Left cardiac atrium (tissue), 4 donors: ENCODE measurements around the gene LIPF. TPM values are rescaled to one million over a fixed set of nuclear protein-coding genes. Genes with fewer than 3 reads are reported as not detected.
A peak's percentile ranks its signal among the peaks of the same experiment; 100 is the strongest.
"Not testable (repeated sequence)": the region's sequence is repeated elsewhere in the genome, so short reads cannot be mapped to it uniquely, and the experiment has no call there.

Experiments used
- ATAC-seq, 2 donors: fragments of 200-7000 bp; cut with Tn5 transposase; one replicate each; pipeline ENCODE4 v1.9.1; 2020; ENCODE audit warnings: mild to moderate bottlenecking in 2 of 2, moderate library complexity in 2 of 2
- DNase-seq: peaks from one replicate; pipeline ENCODE4 v3.0.0-alpha.2; 2020
- intact Hi-C, 2 donors: fragments of 100-400 bp; cut with DNase I; formaldehyde crosslinking; loops; one replicate each; pipeline versions ENCODE4 v1.14.1 to v1.15.1; 2022 to 2023
- long read RNA-seq: library from polyadenylated mRNA; unstranded; transcript quantifications from one replicate; pipeline ENCODE4 v2.0.0, GENCODE V29; 2021
- total RNA-seq, 2 donors: library from RNA; stranded (reverse); fragmentation: NEBNext Ultra II Directional; extraction: Animal tissue kit (Norgen Biotek cat#: 25700); gene quantifications; one replicate each; pipeline ENCODE4 v1.2.1, GENCODE V29; 2021
- donor health status: DM: no; HTN: yes; CAD: no.
- donor health status: DM: no; HTN: yes; CAD: no; lungs with severe emphysema.
- donor health status: DM: yes; HTN: yes; CAD: no.
- donor health status: Dilated cardiomyopathy.

LIPF gene, protein sequence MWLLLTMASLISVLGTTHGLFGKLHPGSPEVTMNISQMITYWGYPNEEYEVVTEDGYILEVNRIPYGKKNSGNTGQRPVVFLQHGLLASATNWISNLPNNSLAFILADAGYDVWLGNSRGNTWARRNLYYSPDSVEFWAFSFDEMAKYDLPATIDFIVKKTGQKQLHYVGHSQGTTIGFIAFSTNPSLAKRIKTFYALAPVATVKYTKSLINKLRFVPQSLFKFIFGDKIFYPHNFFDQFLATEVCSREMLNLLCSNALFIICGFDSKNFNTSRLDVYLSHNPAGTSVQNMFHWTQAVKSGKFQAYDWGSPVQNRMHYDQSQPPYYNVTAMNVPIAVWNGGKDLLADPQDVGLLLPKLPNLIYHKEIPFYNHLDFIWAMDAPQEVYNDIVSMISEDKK
- total RNA-seq: not detected
- long read RNA-seq: 0 reads

DNA sequence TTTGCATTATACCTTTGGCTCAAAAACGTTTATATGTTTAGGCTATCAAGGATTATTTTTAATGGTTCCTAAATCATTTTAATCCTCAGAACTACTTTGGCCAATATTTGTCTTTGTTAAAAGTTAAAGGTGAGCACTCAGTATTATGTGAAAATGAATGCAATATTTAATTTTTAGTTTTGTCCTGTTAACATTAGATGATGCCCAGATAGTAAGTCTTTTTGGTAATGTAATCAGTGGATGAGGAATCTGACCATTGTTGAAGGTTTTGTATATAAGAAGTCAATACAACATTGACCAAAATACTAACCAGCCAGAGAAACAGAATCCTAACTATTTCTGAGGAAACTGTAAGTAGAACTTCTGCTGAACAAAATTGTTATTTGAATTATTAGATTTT, at the start of gene LIPF:
LIPF (plus strand) TSS at position 301 of the 400 bp plus-strand sequence. CDS start 2,856 bp downstream, outside the sequence.
- ATAC-seq: no peak
- intact Hi-C loops: no loop called here
- DNase-seq: no peak

DNA sequence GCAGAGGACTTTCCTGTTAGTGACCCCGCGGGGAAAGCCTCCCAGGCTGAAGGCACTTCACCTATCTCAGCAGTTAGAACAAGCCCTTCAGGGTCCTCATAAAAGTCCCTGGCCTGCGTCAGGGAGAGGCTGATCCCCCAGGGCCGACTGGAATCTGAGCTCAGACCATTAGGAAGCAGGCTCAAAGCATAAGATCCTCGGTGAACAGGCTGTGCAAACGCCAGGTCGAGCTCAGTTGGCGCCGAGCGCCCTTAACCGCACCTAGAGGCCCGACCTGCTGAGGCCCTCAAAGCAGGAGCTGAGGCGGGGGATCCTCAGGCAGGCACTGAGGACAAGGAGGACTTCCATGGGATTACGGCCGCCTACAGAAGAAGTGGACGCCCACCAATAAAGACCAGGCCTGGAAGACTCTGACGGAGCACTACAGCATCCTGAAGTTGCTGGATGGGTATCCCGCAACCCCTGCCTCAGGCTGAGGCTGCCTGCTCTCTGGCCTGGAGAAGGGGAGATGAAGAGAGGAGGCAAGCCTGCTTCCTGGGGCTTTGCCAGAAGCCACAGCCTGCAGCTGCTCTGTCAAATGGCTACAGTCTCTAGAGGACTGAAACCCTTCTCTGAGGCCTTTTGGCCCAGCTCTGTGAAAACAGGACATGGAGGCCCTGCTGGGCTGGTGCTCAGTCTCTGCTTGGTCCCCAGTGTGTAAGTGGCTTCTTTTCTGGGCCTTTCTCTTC, 47.8 kb upstream of the LIPF start:
- intact Hi-C loops: no loop called here
- DNase-seq (peak; percentile 18), ATAC-seq (peak; percentile 47 to 80)

DNA sequence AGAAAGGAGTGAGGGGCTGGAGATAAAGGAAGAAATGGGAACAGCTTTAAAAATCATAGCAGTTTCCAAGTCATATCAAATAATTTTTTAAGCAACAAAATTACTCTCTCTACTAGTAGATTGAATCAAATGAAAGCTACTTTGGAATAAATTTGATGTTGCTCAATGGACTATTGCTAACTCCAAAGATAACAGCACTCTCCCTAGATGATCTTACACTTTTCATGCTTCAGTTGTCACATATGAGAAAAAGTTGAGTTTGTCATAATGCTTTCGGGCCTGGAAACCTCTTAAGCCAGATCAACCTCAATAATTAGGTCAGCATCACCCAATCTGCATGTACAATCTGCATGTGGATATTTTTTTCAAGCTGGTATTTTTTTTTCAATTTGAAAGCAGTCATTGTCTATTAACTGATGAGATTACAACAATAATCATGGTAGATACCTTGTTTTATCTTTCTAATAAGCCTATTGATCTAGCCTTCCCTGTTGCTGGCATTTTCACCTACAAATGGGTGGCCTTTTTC, 46.4 kb upstream of the LIPF start:
- intact Hi-C loops: no loop called here
- peak; percentile 44 to 50 for ATAC-seq
- no peak for DNase-seq

DNA sequence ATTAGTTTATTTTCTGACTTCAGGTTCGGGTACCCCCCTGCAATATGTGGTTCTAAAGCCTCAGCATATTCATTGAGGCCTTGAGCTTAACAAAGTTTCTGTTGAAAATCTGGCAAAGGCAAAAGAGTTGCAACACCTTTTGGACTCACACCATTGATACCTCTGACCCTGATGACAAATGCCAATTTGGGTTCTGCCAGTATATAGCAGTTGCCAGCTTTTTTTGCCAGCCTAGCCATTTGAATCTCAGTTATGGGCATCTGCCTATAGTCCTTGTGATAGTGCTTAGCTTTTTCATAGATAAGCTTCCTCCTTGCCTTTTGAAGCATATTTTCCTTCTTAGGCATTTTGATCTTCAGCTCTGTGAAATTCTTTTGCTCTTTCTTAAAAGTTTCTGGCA, 45.7 kb upstream of the LIPF start:
- peak; percentile 44 to 55 for ATAC-seq
- intact Hi-C loops: no loop called here

DNA sequence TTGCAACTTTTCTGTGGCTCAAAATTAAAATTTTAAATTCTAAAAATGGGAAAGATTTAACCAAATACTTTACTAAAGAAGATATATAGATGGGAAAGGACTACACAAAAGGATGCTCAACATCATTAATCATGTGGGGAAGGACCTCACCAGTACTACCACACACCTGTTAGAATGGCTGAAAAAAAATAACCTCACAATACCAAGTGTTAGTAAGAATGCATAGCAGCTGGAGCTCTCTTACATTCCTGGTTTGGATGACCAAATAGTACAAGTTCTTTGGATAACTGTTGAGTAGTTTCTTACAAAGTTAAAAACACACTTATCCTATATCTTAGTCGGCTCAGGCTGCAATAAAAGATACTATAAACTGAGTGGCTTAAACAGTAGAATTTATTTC, 43.8 kb upstream of the LIPF start:
- ATAC-seq (no peak), DNase-seq (no peak)
- intact Hi-C loops: no loop called here

More for the DNA sequence above, 45.7 kb upstream of the LIPF start:
- no peak for DNase-seq

DNA sequence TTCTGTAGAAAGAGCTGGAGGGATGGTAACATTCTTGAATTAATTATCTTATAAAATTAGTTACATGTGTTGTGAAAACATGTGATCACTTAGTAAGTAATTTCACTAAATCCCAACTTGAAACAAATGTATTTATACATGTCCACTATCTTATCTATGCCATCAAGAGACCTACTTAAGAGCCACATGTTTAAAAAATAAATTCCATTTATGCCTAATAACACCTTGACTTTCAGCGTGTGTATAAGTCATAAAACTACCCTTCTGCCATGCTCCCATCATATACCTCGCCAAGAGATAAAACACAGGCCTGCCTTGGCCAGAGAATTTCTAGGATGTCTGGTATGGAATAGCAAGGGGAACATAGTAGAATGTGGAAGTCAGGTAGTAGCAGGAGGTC, 40.4 kb upstream of the LIPF start:
- DNase-seq (no peak), ATAC-seq (no peak)
- intact Hi-C loops: no loop called here

DNA sequence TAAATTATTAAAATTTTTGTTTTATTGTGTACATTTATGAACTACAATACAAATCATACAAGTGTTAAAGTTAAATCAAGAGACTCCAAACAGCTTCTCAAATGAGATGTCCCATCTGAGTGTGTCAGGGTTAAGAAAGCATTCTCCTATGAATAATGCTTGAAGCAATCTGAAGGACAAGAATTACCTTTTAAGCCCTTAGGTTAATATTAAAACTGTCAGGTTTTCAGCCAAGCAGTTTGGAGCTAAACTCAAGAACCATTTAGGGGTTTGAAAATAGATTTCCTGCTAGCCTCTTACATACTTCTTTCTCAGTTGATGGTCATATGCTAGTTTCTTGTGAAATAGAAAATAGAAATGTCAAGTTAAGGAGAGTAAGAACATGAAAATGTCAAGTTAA, 39.4 kb upstream of the LIPF start:
- DNase-seq: no peak
- intact Hi-C loops: no loop called here
- no peak for ATAC-seq

DNA sequence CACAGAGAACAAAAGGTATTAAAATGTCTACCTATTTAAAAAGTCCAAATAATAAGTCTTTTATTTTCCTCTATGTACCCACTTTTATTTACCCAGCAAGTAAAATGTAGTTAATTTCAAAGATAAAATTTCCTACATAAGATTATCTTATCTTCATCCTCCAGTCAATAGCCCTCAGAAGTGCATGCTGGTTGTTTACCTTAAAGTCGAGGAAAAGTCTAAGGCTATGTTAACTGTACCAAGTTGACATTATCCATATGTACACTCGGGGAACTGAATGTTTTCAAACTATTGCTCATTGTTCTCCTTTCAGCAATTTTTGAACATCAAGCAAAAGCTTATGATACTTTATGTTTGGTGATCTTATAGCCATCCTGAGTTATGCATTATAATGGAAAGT, 24.1 kb upstream of the LIPF start:
- ATAC-seq (no peak), DNase-seq (no peak)
- intact Hi-C loops: no loop called here

DNA sequence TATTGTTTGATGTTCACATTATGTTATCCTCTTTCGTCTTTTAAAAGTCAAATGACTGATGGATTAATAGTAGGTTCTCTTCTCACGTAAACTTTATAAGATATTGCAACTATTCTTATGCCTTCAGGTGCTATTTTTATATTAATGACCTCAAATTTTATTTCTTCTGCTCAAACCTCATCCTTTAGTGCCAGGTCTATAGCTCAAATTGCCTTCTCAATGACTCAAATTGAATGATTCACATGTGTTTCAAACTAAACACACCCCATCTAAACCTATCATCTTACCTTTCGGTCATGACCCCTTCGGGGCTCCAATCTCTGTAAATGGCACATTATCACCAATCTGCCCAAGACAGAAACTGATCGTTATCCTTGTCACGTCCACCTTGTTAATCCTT, 22.0 kb upstream of the LIPF start:
- intact Hi-C loops: no loop called here
- ATAC-seq: no peak
- no peak for DNase-seq

DNA sequence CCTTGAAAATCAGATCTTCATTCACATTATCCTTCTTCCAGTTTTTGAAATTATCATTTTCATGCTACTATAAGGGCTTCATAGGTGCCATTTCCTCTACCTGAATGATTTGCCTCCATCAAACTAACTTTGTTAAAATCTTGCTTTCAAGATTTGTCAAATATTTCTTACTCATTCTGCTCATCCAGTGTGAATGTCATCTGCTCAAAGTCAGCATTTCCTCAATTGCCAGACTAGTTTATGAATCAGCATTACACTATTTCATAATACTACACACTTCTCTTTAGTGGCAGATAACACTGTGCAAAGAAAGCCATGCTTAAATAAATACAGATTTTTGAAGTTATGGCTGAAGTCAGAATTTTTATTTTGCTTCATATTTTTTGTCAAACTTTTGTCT, 21.3 kb upstream of the LIPF start:
- DNase-seq (no peak), ATAC-seq (peak in 1 of 2 donors; percentile 82)
- intact Hi-C loops: no loop called here

DNA sequence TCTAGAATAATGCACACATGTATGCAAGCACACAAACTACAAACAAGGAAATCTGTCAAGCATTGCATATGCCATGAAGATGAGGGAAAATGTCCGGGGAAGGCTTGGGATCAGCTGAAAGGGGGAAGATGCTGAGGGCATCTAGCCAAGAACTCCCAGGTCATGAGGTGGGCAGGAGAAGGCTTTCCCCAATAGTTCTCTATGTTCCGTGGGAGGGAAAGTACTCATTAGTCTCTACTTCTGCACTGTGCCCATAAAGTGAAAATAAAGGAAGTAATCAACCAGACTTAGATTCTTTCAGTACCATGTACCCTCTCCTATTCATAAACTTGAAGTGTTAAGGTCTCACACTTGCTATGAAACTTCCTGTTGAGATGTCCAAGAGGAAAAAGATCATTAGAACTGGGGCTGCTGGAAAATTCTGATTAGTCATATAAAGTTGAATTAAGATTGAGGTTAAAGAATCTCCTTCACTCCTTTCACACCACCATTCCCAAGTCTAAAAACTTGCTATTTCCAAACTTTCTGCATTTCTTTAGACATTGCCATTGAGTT, 17.1 kb upstream of the LIPF start:
- no peak for DNase-seq
- ATAC-seq: no peak
- intact Hi-C loops: no loop called here

DNA sequence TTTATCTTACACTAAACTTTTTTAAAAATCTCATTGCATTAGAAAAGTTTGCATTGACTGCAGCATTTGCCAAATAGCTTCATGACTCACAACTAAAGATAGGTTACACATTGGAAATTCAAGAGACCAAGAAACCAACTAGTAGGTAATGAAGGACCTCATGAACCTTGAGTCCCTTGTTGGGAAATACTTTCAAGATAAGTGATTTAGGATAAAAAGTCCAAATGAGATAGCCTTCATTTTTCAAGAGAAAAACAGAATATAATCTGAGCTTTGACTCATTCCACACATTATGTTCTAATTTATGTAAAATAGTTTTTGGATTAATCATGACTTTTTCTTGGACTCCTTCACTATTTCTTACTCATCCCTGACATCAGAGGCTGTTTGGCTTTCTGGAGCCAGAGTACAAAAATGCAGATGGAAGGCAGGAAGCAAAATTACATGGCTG, 13.1 kb upstream of the LIPF start:
- ATAC-seq (peak in 1 of 2 donors; percentile 82), DNase-seq (no peak)
- intact Hi-C loops: no loop called here

DNA sequence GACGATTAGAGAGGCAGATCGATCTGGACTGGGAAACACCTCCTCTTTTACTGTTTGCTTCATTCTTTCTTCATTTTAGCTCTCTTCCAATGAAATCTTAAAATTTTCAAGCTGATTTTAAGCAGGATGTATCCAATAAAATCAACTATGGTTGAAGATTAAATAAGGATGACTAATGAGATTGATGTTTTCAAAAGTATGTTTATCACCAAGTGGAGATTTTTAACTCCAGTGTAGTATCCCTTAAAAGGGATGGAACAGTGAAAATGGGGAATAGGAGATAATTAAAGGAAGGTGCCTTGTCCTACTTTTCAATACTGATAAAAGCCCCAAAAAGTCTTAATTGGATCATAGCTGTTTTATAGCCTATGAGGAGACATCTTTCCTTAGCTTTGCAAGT, 11.6 kb upstream of the LIPF start:
- DNase-seq (no peak), ATAC-seq (no peak)
- intact Hi-C loops: no loop called here

DNA sequence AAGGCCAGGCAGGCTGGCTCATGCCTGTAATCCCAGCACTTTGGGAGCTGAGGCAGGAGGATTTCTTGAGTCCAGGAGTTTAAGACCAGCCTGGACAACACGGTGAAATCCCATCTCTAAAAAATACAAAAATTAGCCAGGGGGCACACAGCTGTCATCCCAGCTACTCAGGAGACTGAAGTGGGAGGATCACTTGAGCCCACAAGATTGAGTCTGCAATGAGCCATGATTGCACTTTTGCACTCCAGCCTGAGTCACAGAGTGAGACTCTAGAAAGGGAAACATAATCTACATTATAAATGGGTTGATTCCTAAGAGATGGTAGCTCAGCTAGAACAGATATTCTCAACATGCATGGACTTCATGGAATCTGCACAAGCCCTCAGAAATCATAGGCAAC, 6.3 kb upstream of the LIPF start:
- intact Hi-C loops: no loop called here
- DNase-seq (no peak), ATAC-seq (no peak)

DNA sequence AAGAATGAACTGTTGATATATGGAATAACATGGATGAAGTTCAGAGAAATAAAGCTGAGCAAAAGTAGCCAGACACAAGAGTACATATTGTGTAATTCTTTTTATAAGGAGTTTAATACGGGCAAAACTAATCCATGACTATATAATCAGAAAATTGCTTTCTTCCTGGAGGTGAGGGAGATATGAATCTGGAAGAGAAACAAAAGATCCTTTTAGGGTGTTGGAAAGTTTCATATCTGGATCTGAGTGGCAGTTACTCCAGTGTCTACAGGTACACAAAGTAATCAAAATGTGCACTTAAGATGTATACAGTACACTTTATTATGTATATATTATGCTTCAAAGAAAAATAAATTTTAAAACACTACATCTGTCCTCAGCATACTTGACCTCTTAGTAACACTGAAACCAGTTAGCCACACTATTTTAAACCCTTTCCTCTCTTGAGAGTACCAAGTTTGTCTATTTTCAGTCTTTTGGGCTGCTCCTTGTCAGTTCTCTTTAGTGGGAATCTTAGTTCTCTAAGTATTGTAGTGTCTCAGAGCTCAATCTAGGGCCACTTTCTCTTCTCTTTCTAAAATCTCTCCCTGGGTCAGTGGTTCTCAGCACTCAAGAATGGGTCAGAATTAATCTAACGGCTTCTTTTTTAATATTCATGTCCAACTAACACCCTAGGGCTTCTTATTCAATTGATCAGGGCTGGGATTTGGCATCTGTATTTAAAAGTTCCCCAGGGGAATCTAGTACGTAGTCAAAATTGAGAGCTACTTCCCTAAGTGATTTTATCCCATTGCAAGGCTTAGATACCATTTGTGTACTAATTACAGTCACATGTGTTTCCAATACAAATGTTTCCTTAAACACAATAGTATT, 4.3 kb upstream of the LIPF start:
- ATAC-seq (no peak), DNase-seq (no peak)
- intact Hi-C loops: no loop called here

DNA sequence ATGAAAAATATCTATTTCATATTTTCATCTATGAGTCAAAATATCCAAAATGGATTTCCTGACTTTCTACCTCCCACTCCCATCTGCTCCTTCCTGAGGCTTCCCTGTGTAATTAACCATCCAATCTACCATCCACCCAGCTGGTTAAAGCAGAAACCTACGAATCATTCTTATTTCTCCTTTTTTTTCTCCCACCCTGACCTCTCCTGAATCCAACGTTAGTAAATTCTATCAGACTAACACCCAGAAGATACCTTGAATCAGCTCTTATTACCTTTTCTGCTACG, 3.7 kb upstream of the LIPF start:
- intact Hi-C loops: no loop called here
- no peak for ATAC-seq
- no peak for DNase-seq

DNA sequence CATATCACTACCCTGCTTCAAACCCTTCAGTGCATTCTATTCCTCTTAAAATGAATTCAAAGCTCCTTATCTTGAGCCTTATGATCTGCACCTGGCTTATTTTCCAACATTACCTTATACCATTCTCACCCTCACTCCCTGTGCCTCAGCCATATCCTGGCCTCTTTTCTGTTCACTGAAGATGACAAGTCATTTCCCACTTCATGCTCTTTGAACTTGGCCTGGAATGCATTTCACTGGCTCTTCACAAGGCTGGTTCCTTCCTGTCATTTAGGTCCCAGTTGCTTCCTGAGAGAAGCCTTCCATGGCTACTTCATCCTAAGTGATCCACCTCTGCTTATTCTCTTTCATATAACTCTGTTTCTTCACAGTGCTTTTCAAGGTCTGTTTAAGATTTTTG, 3.2 kb upstream of the LIPF start:
- intact Hi-C loops: no loop called here
- no peak for ATAC-seq
- DNase-seq: no peak

DNA sequence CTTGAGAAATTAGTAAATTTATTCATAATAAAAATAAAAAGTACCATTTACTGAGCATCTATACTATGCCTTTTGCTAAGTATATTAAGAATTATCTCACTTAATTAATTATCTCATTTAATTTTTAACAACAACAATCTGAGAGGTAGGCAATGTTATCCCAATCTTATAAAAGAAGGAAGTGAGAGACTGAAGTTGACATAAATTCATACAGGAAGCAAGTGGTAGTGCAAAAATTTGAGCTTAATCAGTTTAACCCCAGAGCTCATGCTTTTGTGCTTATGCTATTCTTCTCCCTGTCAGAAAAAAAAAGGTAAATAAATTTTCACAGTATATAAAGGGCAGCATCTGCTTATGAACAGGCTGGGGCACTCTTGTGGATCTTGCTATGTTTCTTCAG, 2.7 kb upstream of the LIPF start:
- intact Hi-C loops: no loop called here
- no peak for ATAC-seq
- DNase-seq: no peak

DNA sequence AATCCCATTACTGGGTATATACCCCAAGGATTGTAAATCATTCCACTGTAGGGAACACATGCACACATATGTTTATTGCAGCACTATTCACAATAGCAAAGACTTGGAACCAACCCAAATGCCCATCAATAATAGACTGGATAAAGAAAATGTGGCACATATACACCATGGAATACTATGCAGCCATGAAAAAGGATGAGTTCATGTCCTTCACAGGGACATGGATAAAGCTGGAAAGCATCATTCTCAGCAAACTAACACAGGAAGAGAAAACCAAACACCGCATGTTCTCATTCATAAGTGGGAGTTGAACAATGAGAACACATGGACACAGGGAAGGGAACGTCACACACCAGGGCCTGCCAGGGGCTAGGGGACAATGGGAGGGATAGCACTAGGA, 1.1 kb upstream of the LIPF start:
- intact Hi-C loops, DNase-seq, ATAC-seq: not testable (repeated sequence)
